CD8-positive, alpha-beta memory T cell (primary cell): ENCODE measurements around the gene MOK. TPM values are rescaled to one million over a fixed set of nuclear protein-coding genes. Genes with fewer than 3 reads are reported as not detected.
"Not testable (repeated sequence)": the region's sequence is repeated elsewhere in the genome, so short reads cannot be mapped to it uniquely, and the experiment has no call there.

Source experiments
- CTCF ChIA-PET: fragments of 350-600 bp; sonication (Branson Sonifier 250); formaldehyde crosslinking; loops from one replicate; lab custom pipeline; 2021; ENCODE audit warnings: antibody characterized with exemption; lab: Charles Lee
- POLR2A ChIA-PET: fragments of 350-600 bp; sonication (Branson Sonifier 250); formaldehyde crosslinking; loops from one replicate; lab custom pipeline; 2021; ENCODE audit warnings: antibody characterized with exemption; lab: Charles Lee
- DNase-seq, 5 donors: peaks; one replicate each; pipeline versions ENCODE4 v3.0.0 to v3.0.0-alpha.2; 2020 to 2022; ENCODE audit warnings: mixed read lengths in 1 of 5
- H3K27ac ChIP-seq: one replicate; pipeline ENCODE4 v1.7.0; 2013; ENCODE audit warnings: low read depth, mild to moderate bottlenecking, low read length, moderate library complexity
- H3K27me3 ChIP-seq: 2 replicates; pipeline ENCODE4 v1.7.0; 2013; ENCODE audit warnings: low read length, mild to moderate bottlenecking; ENCODE audit not compliant: insufficient read depth, poor library complexity, severe bottlenecking
- H3K36me3 ChIP-seq: 2 replicates; pipeline ENCODE4 v1.7.0; 2013; ENCODE audit warnings: mild to moderate bottlenecking, low read length, moderate library complexity; ENCODE audit not compliant: insufficient read depth
- H3K4me1 ChIP-seq: 2 replicates; pipeline ENCODE4 v1.7.0; 2013; ENCODE audit warnings: mild to moderate bottlenecking, low read length, moderate library complexity; ENCODE audit not compliant: insufficient read depth
- H3K4me3 ChIP-seq: 2 replicates; pipeline ENCODE4 v1.7.0; 2013; ENCODE audit warnings: mild to moderate bottlenecking, low read length
- H3K9me3 ChIP-seq: 2 replicates; pipeline ENCODE4 v1.7.0; 2013; ENCODE audit warnings: mild to moderate bottlenecking, low read length
- H3K27ac Mint-ChIP-seq, 8 donors: one replicate each; pipeline ENCODE4 v1.8.0; 2020 to 2021; ENCODE audit warnings: mixed read lengths in 8 of 8, mild to moderate bottlenecking in 6 of 8, inconsistent platforms in 3 of 8, moderate library complexity in 3 of 8
- H3K27me3 Mint-ChIP-seq, 2 donors: one replicate each; pipeline ENCODE4 v1.8.0; 2020 to 2021; ENCODE audit warnings: mixed read lengths in 2 of 2, mild to moderate bottlenecking in 1 of 2, moderate library complexity in 1 of 2
- H3K36me3 Mint-ChIP-seq, 3 donors: one replicate each; pipeline ENCODE4 v1.8.0; 2020 to 2021; ENCODE audit warnings: mixed read lengths in 3 of 3, inconsistent platforms in 1 of 3, mild to moderate bottlenecking in 1 of 3
- H3K4me1 Mint-ChIP-seq, 3 donors: one replicate each; pipeline ENCODE4 v1.8.0; 2020 to 2021; ENCODE audit warnings: mixed read lengths in 3 of 3, inconsistent platforms in 1 of 3, mild to moderate bottlenecking in 1 of 3
- H3K4me3 Mint-ChIP-seq, 7 donors: one replicate each; pipeline ENCODE4 v1.8.0; 2020 to 2021; ENCODE audit warnings: mixed read lengths in 7 of 7, mild to moderate bottlenecking in 6 of 7, moderate library complexity in 4 of 7, inconsistent platforms in 2 of 7
- H3K9me3 Mint-ChIP-seq, 5 donors: one replicate each; pipeline ENCODE4 v1.8.0; 2020 to 2022; ENCODE audit warnings: mixed read lengths in 5 of 5, mild to moderate bottlenecking in 3 of 5, moderate library complexity in 2 of 5, inconsistent platforms in 1 of 5
- polyA plus RNA-seq: library from polyadenylated mRNA; unstranded; fragments of 300-500 nt; fragmentation: Illumina TruSeq; gene quantifications from one replicate; pipeline ENCODE4 v1.2.3, GENCODE V29; 2021
- total RNA-seq, 2 experiments: library from RNA; stranded (reverse); gene quantifications; one replicate each; pipeline ENCODE4 v1.2.3, GENCODE V29; 2021

MOK gene, protein sequence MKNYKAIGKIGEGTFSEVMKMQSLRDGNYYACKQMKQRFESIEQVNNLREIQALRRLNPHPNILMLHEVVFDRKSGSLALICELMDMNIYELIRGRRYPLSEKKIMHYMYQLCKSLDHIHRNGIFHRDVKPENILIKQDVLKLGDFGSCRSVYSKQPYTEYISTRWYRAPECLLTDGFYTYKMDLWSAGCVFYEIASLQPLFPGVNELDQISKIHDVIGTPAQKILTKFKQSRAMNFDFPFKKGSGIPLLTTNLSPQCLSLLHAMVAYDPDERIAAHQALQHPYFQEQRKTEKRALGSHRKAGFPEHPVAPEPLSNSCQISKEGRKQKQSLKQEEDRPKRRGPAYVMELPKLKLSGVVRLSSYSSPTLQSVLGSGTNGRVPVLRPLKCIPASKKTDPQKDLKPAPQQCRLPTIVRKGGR
- 1 to 10 TPM; 5.8 to 7.3 TPM for total RNA-seq
- polyA plus RNA-seq = 2.8 TPM

DNA sequence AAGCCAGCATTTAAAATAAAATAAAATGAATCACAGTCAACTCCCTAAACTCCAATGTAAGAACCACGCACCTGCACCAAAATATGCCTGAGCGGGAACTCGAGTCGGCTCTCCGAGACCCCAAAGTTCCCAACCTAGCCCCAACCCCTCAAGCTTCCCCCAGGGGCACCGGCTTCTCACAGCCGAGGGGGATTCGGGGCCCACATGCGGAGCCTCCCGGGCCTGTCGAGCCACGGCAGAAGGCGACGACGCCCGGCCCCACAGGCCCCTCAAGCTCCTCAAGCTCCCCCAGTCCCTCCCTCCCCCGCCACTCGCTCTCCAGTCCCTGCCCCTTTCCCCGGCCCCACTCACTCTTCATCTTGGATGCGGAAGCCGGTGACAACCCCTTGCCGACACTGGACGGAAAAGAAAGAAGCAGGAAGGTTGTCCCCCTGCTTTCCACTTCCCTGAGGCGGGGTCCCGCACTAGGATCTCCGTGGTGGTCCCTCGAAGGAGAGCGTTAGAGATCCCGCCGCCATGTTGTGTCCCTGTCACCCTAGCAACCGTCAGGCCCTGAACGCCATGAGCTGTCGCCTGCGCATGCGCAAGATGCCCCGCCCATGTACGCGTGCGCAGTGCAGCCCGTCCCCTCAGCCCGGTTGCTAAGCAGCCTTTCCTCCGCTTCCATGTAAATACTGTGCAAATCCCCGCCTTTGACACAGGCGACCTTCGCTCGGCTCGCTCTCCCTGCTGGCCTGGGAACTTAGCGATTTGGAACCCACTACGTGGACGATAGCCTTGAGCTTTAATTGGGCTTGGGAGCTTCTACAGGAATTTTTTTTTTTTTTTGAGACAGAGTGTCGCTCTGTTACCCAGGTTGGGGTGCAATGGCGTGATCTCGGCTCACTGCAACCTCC lies at the start of gene MOK:
TSS of gene MOK (minus strand) at position 554 of the 896 bp plus-strand sequence. CDS start at position 358, 196 bp downstream.
- ChIA-PET CTCF (interaction anchor here (1.0 to 4.8 kb wide), 5 partner anchors 9 to 17 kb away, joined by 3 to 79 read pairs (median 4); partner anchors contain the start of gene ZNF839), POLR2A (interaction anchor here (0.6 to 3.1 kb wide), 6 partner anchors 10 to 1029 kb away, joined by 3 to 15 read pairs (median 6); partner anchors contain the start of gene EIF5)
- H3K27me3 Mint-ChIP-seq = peaks cover 4% of the 10 kb centered on the region in 2 donors
- Histone ChIP-seq H3K27me3 (no peaks in the 10 kb centered on the region), H3K27ac (peak within 1 kb of the TSS; percentile 81), H3K4me1 (peaks cover 6% of the 10 kb centered on the region), H3K4me3 (peak within 1 kb of the TSS; percentile 86), H3K36me3 (no peaks in the 10 kb centered on the region), H3K9me3 (no peaks in the 10 kb centered on the region)
- H3K9me3 Mint-ChIP-seq = peaks cover 0 to 2% (median 0%) of the 10 kb centered on the region in 5 donors
- H3K4me1 Mint-ChIP-seq = peaks cover 10 to 15% (median 12%) of the 10 kb centered on the region in 3 donors
- peak; percentile 92 to 99 (median 98) for DNase-seq
- peaks cover 0 to 5% (median 0%) of the 10 kb centered on the region in 3 donors for H3K36me3 Mint-ChIP-seq
- peak within 1 kb of the TSS; percentile 93 to 100 (median 98) for H3K27ac Mint-ChIP-seq
- peak within 1 kb of the TSS; percentile 88 to 98 (median 93) for H3K4me3 Mint-ChIP-seq

DNA sequence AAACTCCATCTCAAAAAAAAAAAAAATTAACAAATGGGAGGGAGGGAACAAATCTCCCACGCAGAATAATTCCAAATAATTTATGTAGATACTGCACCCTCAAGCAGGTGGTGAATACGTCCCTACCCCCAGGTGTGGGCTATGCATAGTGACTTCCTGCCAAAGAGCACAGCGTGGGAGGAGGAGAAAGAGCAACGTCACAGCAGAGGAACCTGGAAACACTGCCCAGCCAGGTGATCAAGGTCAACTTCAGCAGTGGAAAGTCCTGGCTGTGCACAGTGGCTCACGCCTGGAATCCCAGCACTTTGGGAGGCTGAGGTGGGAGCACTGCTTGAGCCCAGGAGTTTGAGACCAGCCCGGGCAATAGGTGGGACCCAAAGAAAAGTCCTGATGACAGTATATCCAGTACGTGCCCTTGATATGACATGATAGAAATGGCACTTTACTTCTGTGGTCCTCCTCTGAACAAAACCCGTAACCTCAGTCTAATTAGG lies 48.2 kb upstream of the MOK start:
- H3K27me3 ChIP-seq = no peaks in the 10 kb centered on the region
- no peaks in the 10 kb centered on the region for H3K9me3 Mint-ChIP-seq
- H3K4me1 ChIP-seq = no peaks in the 10 kb centered on the region
- H3K27me3 Mint-ChIP-seq = no peaks in the 10 kb centered on the region
- H3K4me3 ChIP-seq = no peak overlapping the region
- no peaks in the 10 kb centered on the region for H3K9me3 ChIP-seq
- CTCF ChIA-PET = no interaction called here
- no peak overlapping the region for H3K4me3 Mint-ChIP-seq
- peaks cover 0 to 84% (median 19%) of the 10 kb centered on the region in 3 donors for H3K36me3 Mint-ChIP-seq
- no peak overlapping the region for H3K27ac Mint-ChIP-seq
- H3K36me3 ChIP-seq = peaks cover 29% of the 10 kb centered on the region
- peaks cover 3 to 15% (median 9%) of the 10 kb centered on the region in 3 donors for H3K4me1 Mint-ChIP-seq
- DNase-seq = no peak
- H3K27ac ChIP-seq = no peak overlapping the region
- POLR2A ChIA-PET = no interaction called here

DNA sequence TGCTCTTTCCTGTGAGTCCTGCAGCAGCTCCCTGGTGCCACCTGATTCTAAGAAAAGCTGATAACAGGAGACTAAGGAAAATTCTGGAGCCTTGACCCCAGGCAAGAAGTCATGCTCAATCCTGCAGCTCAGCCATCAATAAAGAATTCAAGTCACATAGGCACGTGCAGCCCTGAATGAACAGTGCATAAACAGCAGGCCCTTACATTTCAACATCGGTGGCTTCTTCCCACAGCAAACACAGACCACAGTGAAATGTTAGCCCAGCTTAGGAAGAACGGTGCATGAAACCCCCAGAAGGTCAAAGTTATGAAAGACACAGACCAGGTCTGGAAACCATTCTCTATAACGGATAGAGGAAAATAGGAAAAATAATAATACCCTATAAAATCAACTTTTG lies 47.2 kb upstream of the MOK start:
- no peak overlapping the region for H3K4me3 Mint-ChIP-seq
- no peaks in the 10 kb centered on the region for H3K27me3 Mint-ChIP-seq
- DNase-seq = no peak
- no peaks in the 10 kb centered on the region for H3K9me3 Mint-ChIP-seq
- H3K27ac ChIP-seq = no peak overlapping the region
- H3K4me1 Mint-ChIP-seq = peaks cover 3 to 6% (median 4%) of the 10 kb centered on the region in 3 donors
- peaks cover 0 to 84% (median 18%) of the 10 kb centered on the region in 3 donors for H3K36me3 Mint-ChIP-seq
- no peaks in the 10 kb centered on the region for H3K9me3 ChIP-seq
- no peak overlapping the region for H3K4me3 ChIP-seq
- H3K36me3 ChIP-seq = peaks cover 32% of the 10 kb centered on the region
- POLR2A ChIA-PET = no interaction called here
- no peaks in the 10 kb centered on the region for H3K4me1 ChIP-seq
- CTCF ChIA-PET = interaction anchor here (1.0 kb wide), 1 partner anchor 36 kb away, joined by 3 read pairs; no protein-coding TSS in a partner anchor
- peak overlapping the region in 1 of 8 donors; percentile 80 for H3K27ac Mint-ChIP-seq
- H3K27me3 ChIP-seq = no peaks in the 10 kb centered on the region

DNA sequence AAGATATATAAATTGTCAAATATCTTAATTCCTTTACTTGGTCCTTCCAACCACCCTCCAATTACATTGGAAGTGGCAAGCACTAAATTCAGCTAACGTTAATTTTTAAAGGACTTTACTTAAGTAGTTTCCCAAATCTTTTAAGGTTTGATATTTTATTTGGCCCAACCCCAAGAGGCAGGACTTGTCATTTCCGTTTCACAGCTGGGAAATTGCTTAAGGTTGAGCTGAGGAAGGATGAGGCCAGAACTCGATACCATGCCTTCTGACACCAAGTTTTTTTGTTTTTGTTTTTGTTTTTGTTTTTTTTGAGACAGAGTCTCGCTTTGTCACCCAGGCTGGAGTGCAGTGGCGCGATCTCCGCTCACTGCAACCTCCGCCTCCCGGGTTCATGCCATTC lies 46.6 kb upstream of the MOK start:
- DNase-seq, H3K9me3 ChIP-seq, POLR2A ChIA-PET, H3K4me1 ChIP-seq, H3K27me3 Mint-ChIP-seq, H3K4me3 Mint-ChIP-seq, H3K27me3 ChIP-seq, H3K4me3 ChIP-seq, H3K9me3 Mint-ChIP-seq, H3K4me1 Mint-ChIP-seq, H3K27ac ChIP-seq: not testable (repeated sequence)
- Mint-ChIP-seq H3K27ac (peak overlapping the region in 1 of 8 donors; percentile 29), H3K36me3 (peaks cover 0 to 84% (median 17%) of the 10 kb centered on the region in 3 donors)
- CTCF ChIA-PET = interaction anchor here (1.0 kb wide), 1 partner anchor 36 kb away, joined by 3 read pairs; no protein-coding TSS in a partner anchor
- H3K36me3 ChIP-seq = peaks cover 32% of the 10 kb centered on the region

DNA sequence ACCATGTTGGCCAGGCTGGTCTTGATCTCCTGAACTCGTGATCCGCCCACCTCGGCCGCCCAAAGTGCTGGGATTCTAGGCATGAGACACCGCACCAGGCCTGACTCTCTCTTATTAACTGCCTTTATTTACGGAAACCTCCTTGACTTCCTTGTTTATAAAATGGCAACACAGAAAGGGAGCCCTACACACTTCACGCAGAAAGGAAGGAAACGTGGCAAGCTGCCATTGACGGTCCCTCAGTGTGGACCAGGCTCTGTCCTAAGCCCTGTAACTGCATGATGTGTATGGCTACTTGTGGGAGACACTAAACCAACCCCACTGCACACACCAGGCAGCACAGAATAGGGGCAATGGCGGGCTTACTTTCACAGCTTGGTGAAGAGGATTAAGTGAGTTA lies 46.1 kb upstream of the MOK start:
- Histone ChIP-seq H3K4me3 (no peak overlapping the region), H3K4me1 (no peaks in the 10 kb centered on the region), H3K36me3 (peaks cover 29% of the 10 kb centered on the region), H3K27me3 (no peaks in the 10 kb centered on the region), H3K27ac (no peak overlapping the region), H3K9me3 (no peaks in the 10 kb centered on the region)
- POLR2A ChIA-PET = no interaction called here
- H3K36me3 Mint-ChIP-seq = peaks cover 0 to 83% (median 16%) of the 10 kb centered on the region in 3 donors
- H3K4me1 Mint-ChIP-seq = peaks cover 1 to 4% (median 3%) of the 10 kb centered on the region in 3 donors
- H3K27ac Mint-ChIP-seq = peak overlapping the region in 1 of 8 donors; percentile 29
- H3K9me3 Mint-ChIP-seq = no peaks in the 10 kb centered on the region
- H3K27me3 Mint-ChIP-seq = no peaks in the 10 kb centered on the region
- CTCF ChIA-PET = no interaction called here
- no peak for DNase-seq
- H3K4me3 Mint-ChIP-seq = no peak overlapping the region

DNA sequence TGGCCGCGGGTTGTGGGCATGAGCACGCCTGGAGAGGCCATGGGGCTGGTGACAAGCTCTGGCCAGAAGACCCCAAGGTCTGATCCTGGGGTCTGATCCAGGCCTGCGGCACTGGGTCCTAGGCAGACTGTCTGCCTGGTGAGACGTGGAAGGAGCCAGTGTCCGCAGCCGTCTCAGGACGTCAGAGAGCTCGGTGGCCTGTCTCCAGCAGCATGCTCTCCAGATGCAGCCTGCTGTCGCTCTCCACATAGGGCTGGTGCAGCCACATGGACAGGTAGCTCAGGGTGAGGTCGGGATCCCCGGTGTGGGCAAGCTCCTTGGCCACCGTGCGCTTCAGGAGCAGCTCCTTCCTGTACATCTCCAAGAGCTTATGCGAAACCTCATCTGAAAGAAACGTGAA lies 43.4 kb upstream of the MOK start:
- H3K4me3 ChIP-seq = no peak overlapping the region
- Mint-ChIP-seq H3K27me3 (no peaks in the 10 kb centered on the region), H3K36me3 (peaks cover 0 to 82% (median 18%) of the 10 kb centered on the region in 3 donors), H3K9me3 (no peaks in the 10 kb centered on the region), H3K4me1 (peaks cover 1 to 4% (median 3%) of the 10 kb centered on the region in 3 donors), H3K4me3 (no peak overlapping the region), H3K27ac (peak overlapping the region in 2 of 8 donors; percentile 34 to 51)
- H3K27me3 ChIP-seq = no peaks in the 10 kb centered on the region
- POLR2A ChIA-PET = no interaction called here
- no peaks in the 10 kb centered on the region for H3K4me1 ChIP-seq
- H3K9me3 ChIP-seq = no peaks in the 10 kb centered on the region
- peaks cover 21% of the 10 kb centered on the region for H3K36me3 ChIP-seq
- CTCF ChIA-PET = no interaction called here
- no peak overlapping the region for H3K27ac ChIP-seq
- DNase-seq = no peak

DNA sequence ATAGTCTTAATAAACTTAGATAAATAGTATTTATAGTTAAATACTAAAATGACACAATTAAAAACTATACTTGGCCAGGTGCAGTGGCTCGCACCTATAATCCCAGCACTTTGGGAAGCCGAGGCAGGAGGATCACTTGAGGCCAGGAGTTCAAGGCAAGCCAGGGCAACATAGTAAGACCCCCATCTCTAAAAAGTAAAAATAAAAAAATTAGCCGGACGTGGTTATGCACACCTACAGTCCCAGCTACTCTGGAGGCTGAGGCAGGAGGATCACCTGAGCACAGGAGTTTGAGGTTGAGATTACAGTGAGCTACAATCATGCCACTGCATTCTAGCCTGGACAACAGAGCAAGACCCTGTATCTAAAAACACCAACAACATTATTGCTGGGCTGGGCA lies 41.7 kb upstream of the MOK start:
- no peaks in the 10 kb centered on the region for H3K4me1 ChIP-seq
- no peaks in the 10 kb centered on the region for H3K27me3 ChIP-seq
- Mint-ChIP-seq H3K36me3 (peaks cover 0 to 85% (median 16%) of the 10 kb centered on the region in 3 donors), H3K27ac (no peak overlapping the region), H3K27me3 (no peaks in the 10 kb centered on the region), H3K4me3 (no peak overlapping the region), H3K9me3 (no peaks in the 10 kb centered on the region), H3K4me1 (peaks cover 0 to 4% (median 0%) of the 10 kb centered on the region in 3 donors)
- H3K4me3 ChIP-seq = no peak overlapping the region
- POLR2A ChIA-PET = no interaction called here
- CTCF ChIA-PET = no interaction called here
- no peak overlapping the region for H3K27ac ChIP-seq
- H3K36me3 ChIP-seq = peaks cover 18% of the 10 kb centered on the region
- DNase-seq = no peak
- H3K9me3 ChIP-seq = no peaks in the 10 kb centered on the region
